Muscle of leg (tissue), 11 donors: ENCODE results near the gene STX18. TPM values are rescaled to one million over a fixed set of nuclear protein-coding genes. Genes with fewer than 3 reads are reported as not detected.

Experiments
- DNase-seq: peaks from one replicate; pipeline ENCODE4 v3.0.0; 2013
- H3K27ac ChIP-seq: one replicate; pipeline ENCODE4 v1.5.1; 2013; ENCODE audit warnings: mild to moderate bottlenecking, low read length, control low read depth
- H3K27me3 ChIP-seq: one replicate; pipeline ENCODE4 v1.6.1; 2013; ENCODE audit warnings: low read length; ENCODE audit not compliant: control insufficient read depth, insufficient read depth
- H3K36me3 ChIP-seq: one replicate; pipeline ENCODE4 v1.6.1; 2013; ENCODE audit warnings: low read length; ENCODE audit not compliant: control insufficient read depth, insufficient read depth
- H3K4me1 ChIP-seq: one replicate; pipeline ENCODE4 v1.6.1; 2013; ENCODE audit warnings: low read length; ENCODE audit not compliant: control insufficient read depth, insufficient read depth
- H3K4me3 ChIP-seq: one replicate; pipeline ENCODE4 v1.5.1; 2013; ENCODE audit warnings: low read length, control low read depth
- H3K9me3 ChIP-seq: replicated peaks from 2 replicates; pipeline ENCODE4 v1.6.1; 2013; ENCODE audit warnings: low read depth, low read length; ENCODE audit not compliant: control insufficient read depth
- WGBS: methylation state at CpG from one replicate; pipeline ENCODE4 v1.1.5; 2013; ENCODE audit warnings: missing lambda C conversion rate; ENCODE audit not compliant: insufficient coverage; 5-methylcytosine and 5-hydroxymethylcytosine counted together
- polyA plus RNA-seq, 8 donors: library from polyadenylated mRNA; unstranded; fragments of 120-200 nt; gene quantifications; one replicate each; pipeline versions ENCODE4 v1.2.1 to v1.2.3, GENCODE V29; 2013; ENCODE audit warnings: inconsistent platforms in 1 of 8, low replicate concordance in 1 of 8; ENCODE audit not compliant: insufficient read length in 8 of 8, insufficient read depth in 1 of 8
- total RNA-seq: library from RNA; stranded (reverse); fragments of 120-200 nt; gene quantifications from one replicate; pipeline ENCODE4 v1.2.4, GENCODE V29; 2013

The STX18 gene
- total and polyA plus RNA-seq, 9 donors = 22.4 to 30.9 (median 26.7) TPM

- Histone ChIP-seq H3K27ac (no peak overlapping the region), H3K36me3 (no peaks in the 10 kb centered on the region), H3K4me1 (no peaks in the 10 kb centered on the region), H3K4me3 (no peak overlapping the region), H3K9me3 (no peaks in the 10 kb centered on the region), H3K27me3 (no peaks in the 10 kb centered on the region)
- DNase-seq = peak; percentile 75
- 43% methylated on average over 1 of the region's 6 CpGs for WGBS
These were observed 53.1 kb downstream of the STX18 start for GRCh38 chr4:4488405-4489404.

- Histone ChIP-seq H3K9me3 (no peaks in the 10 kb centered on the region), H3K4me1 (no peaks in the 10 kb centered on the region), H3K27ac (no peak overlapping the region), H3K36me3 (no peaks in the 10 kb centered on the region), H3K4me3 (no peak overlapping the region), H3K27me3 (no peaks in the 10 kb centered on the region)
- no peak for DNase-seq
- WGBS = 100% methylated on average over 1 of the region's 3 CpGs
These were observed 54.9 kb downstream of the STX18 start for GRCh38 chr4:4486969-4487368.

DNA sequence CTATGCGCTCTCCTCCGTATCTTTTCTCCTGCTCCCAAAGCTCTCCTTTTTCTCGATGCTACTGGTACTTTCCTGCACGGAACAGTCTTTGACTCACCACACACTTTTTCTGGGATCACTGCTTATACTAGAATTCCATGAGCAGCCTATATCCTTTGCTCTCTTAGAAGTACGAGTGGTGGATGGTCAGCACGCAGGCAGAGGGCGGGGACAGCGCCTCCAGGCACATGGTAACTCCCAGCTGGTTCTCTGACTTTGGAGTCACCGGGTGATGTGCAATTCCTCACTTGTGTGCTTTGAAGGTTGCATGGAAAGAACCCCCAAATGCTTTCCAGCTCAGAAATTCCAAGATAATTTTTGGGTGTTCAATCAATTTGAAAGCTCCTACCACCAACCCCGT, 56.0 kb downstream of the STX18 start:
- H3K9me3 ChIP-seq = no peaks in the 10 kb centered on the region
- DNase-seq = no peak
- peaks cover 2% of the 10 kb centered on the region for H3K4me1 ChIP-seq
- WGBS = 86% methylated on average over 9 of the region's 10 CpGs
- no peak overlapping the region for H3K27ac ChIP-seq
- H3K4me3 ChIP-seq = no peak overlapping the region
- H3K36me3 ChIP-seq = no peaks in the 10 kb centered on the region
- H3K27me3 ChIP-seq = no peaks in the 10 kb centered on the region

- Histone ChIP-seq H3K27me3 (no peaks in the 10 kb centered on the region), H3K4me1 (peaks cover 2% of the 10 kb centered on the region), H3K4me3 (no peak overlapping the region), H3K9me3 (no peaks in the 10 kb centered on the region), H3K27ac (no peak overlapping the region), H3K36me3 (no peaks in the 10 kb centered on the region)
- 81% methylated on average over 2 of the region's 3 CpGs for WGBS
- DNase-seq = peak; percentile 9
These were observed 60.4 kb downstream of the STX18 start for GRCh38 chr4:4481399-4481994.

GRCh38 chr4:4480685-4481398, 61.0 kb downstream of the STX18 start:
- H3K4me3 ChIP-seq = no peak overlapping the region
- 63% methylated on average over 3 of the region's 6 CpGs for WGBS
- DNase-seq = peak; percentile 15

GRCh38 chr4:4480205-4480604, 61.6 kb downstream of the STX18 start:
- 63% methylated on average over 5 of the region's 7 CpGs for WGBS
- no peaks in the 10 kb centered on the region for H3K36me3 ChIP-seq

More at GRCh38 chr4:4480685-4481398, 61.0 kb downstream of the STX18 start:
- no peaks in the 10 kb centered on the region for H3K27me3 ChIP-seq
- H3K36me3 ChIP-seq = no peaks in the 10 kb centered on the region
- H3K27ac ChIP-seq = no peak overlapping the region
- H3K9me3 ChIP-seq = no peaks in the 10 kb centered on the region
- H3K4me1 ChIP-seq = peaks cover 2% of the 10 kb centered on the region

DNA sequence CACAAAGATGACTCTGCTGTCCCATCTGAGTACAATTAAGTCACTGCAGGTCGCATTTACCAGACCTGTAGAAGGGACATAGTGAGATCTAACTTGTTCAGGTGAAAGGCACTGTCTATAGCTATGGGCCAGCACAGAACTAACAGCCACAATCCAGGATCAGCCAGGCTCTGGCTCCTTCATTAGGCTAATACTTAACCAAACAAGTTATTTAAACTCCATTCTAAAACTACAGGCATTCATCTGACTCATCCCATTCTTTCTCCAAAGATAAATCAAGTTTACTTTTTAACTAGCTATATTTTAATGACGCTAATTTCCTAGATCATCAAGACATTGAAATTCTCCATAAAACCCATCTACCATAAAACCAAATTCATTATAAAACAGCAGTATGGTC, 62.5 kb downstream of the STX18 start:
- Histone ChIP-seq H3K9me3 (no peaks in the 10 kb centered on the region), H3K36me3 (no peaks in the 10 kb centered on the region), H3K4me3 (no peak overlapping the region), H3K27ac (no peak overlapping the region), H3K4me1 (peaks cover 2% of the 10 kb centered on the region), H3K27me3 (no peaks in the 10 kb centered on the region)
- DNase-seq = no peak
- 60% methylated on average over 1 of the region's 2 CpGs for WGBS

More at GRCh38 chr4:4480205-4480604, 61.6 kb downstream of the STX18 start:
- peaks cover 2% of the 10 kb centered on the region for H3K4me1 ChIP-seq
- no peak overlapping the region for H3K27ac ChIP-seq
- no peak for DNase-seq
- no peaks in the 10 kb centered on the region for H3K27me3 ChIP-seq
- H3K9me3 ChIP-seq = no peaks in the 10 kb centered on the region
- H3K4me3 ChIP-seq = no peak overlapping the region

DNA sequence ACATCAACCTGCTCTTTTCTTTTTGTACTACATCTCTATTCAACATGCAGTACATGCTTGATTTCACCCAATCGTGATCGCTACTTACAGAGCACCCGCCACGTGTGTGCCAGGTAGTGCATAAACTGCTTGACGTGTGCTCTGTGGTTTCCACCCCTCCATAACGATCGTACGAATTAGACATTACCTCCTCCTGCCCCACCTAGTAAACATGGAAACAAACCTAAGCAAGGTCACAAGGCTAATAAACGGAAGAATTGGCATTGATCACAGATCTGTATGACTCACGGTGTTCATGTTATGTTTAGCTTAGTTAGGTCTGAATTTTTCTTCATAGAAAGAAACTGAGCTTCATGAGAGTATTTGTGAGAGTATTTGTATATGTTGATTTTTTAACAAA, 64.1 kb downstream of the STX18 start:
- Histone ChIP-seq H3K4me1 (peaks cover 2% of the 10 kb centered on the region), H3K36me3 (no peaks in the 10 kb centered on the region), H3K4me3 (no peak overlapping the region), H3K9me3 (no peaks in the 10 kb centered on the region), H3K27ac (no peak overlapping the region), H3K27me3 (no peaks in the 10 kb centered on the region)
- no peak for DNase-seq
- 90% methylated on average over 4 of the region's 10 CpGs for WGBS

GRCh38 chr4:4477391-4477790, 64.5 kb downstream of the STX18 start:
- 40% methylated on average over 2 of the region's 3 CpGs for WGBS
- no peak overlapping the region for H3K27ac ChIP-seq
- no peak overlapping the region for H3K4me3 ChIP-seq
- H3K9me3 ChIP-seq = no peaks in the 10 kb centered on the region
- H3K27me3 ChIP-seq = no peaks in the 10 kb centered on the region
- peaks cover 2% of the 10 kb centered on the region for H3K4me1 ChIP-seq
- no peak for DNase-seq
- H3K36me3 ChIP-seq = no peaks in the 10 kb centered on the region

DNA sequence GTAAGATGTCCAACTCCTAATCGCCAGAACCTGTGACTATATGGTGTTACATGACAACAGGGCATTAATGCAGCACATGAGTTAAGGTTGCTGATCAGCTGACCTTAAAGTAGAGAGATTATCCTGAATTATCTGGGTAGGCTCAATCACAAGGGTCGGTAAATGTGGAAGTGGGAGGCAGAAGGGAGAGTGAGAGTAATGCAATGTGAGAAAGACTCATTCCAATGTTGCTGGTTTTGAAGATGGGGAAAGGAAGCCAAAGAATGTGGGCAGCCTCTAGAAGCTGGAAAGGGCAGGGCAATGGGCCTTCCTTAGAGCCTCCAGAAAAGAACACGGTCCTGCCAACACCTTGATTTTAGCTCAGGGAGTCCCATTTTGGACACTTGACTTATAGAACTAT, 67.4 kb downstream of the STX18 start:
- Histone ChIP-seq H3K4me1 (no peaks in the 10 kb centered on the region), H3K27me3 (no peaks in the 10 kb centered on the region), H3K4me3 (no peak overlapping the region), H3K27ac (no peak overlapping the region), H3K36me3 (peaks cover 18% of the 10 kb centered on the region), H3K9me3 (no peaks in the 10 kb centered on the region)
- DNase-seq = no peak
- 90% methylated on average over 2 of the region's 3 CpGs for WGBS
